LNCaP clone FGC (cell line): ENCODE measurements around the gene XXYLT1.

ENCODE experiments used
- DNase-seq: peaks from one replicate; pipeline ENCODE4 v3.0.0-alpha.2; 2011; ENCODE audit warnings: low read depth
- H3K4me3 ChIP-seq: 2 replicates; pipeline ENCODE4 v1.5.1; 2011; ENCODE audit warnings: mild to moderate bottlenecking, low read depth, low read length, control low read depth
- CTCF ChIP-seq: IDR thresholded peaks from 2 replicates; pipeline ENCODE4 v1.5.1; 2012; ENCODE audit warnings: mild to moderate bottlenecking; ENCODE audit not compliant: control insufficient read depth, insufficient read depth; ENCODE audit errors: extremely low read depth

Gene XXYLT1

GRCh38 chr3:195150181-195151118, 120.5 kb downstream of the XXYLT1 start:
- no peak overlapping the region for H3K4me3 ChIP-seq
- DNase-seq = no peak
- TF ChIP-seq CTCF = no peak

- TF ChIP-seq CTCF = no peak
- no peak overlapping the region for H3K4me3 ChIP-seq
- no peak for DNase-seq
These were observed 121.5 kb downstream of the XXYLT1 start for GRCh38 chr3:195149292-195150030.

- no peak for TF ChIP-seq CTCF
- H3K4me3 ChIP-seq = no peak overlapping the region
- no peak for DNase-seq
These were observed 122.4 kb downstream of the XXYLT1 start for GRCh38 chr3:195148549-195148948.

- TF ChIP-seq CTCF = no peak
- no peak overlapping the region for H3K4me3 ChIP-seq
- DNase-seq = no peak
These were observed 123.3 kb downstream of the XXYLT1 start for GRCh38 chr3:195147649-195148080.

- no peak overlapping the region for H3K4me3 ChIP-seq
- no peak for DNase-seq
- TF ChIP-seq CTCF = no peak
These were observed 124.8 kb downstream of the XXYLT1 start for GRCh38 chr3:195146131-195146530.

GRCh38 chr3:195145579-195145978, 125.4 kb downstream of the XXYLT1 start:
- DNase-seq = no peak
- no peak overlapping the region for H3K4me3 ChIP-seq
- no peak for TF ChIP-seq CTCF
